WTC11 (cell line): ENCODE data around the gene MACC1. TPM values are rescaled to one million over a fixed set of nuclear protein-coding genes. Genes with fewer than 3 reads are reported as not detected.

Experiments
- ATAC-seq: fragments of 200-7000 bp; cut with Tn5 transposase; 2 replicates; pipeline ENCODE4 v1.10.0; 2021; ENCODE audit warnings: mild to moderate bottlenecking, moderate library complexity
- CTCF ChIA-PET: fragments of 300-600 bp; sonication (Branson Sonifier 250); formaldehyde crosslinking; loops from one replicate; lab custom pipeline; 2021; ENCODE audit warnings: antibody characterized with exemption; lab: Charles Lee
- POLR2A ChIA-PET: fragments of 350-600 bp; sonication (Branson Sonifier 250); formaldehyde crosslinking; loops from one replicate; lab custom pipeline; 2021; ENCODE audit warnings: antibody characterized with exemption; lab: Charles Lee
- DNase-seq: peaks from one replicate; pipeline ENCODE4 v3.0.0; 2021; ENCODE audit warnings: low spot score
- H3K27ac Mint-ChIP-seq: 2 replicates; pipeline ENCODE4 v1.8.0; 2021; ENCODE audit warnings: mixed read lengths
- H3K27me3 Mint-ChIP-seq: 2 replicates; pipeline ENCODE4 v1.8.0; 2021; ENCODE audit warnings: low read depth, mild to moderate bottlenecking, moderate library complexity, mixed read lengths
- H3K36me3 Mint-ChIP-seq: 2 replicates; pipeline ENCODE4 v1.8.0; 2021; ENCODE audit warnings: mixed read lengths
- H3K4me1 Mint-ChIP-seq: 2 replicates; pipeline ENCODE4 v1.8.0; 2022; ENCODE audit warnings: mixed read lengths
- H3K4me3 Mint-ChIP-seq: 2 replicates; pipeline ENCODE4 v1.8.0; 2021; ENCODE audit warnings: mild to moderate bottlenecking, moderate library complexity, mixed read lengths
- H3K9me3 Mint-ChIP-seq: 2 replicates; pipeline ENCODE4 v1.8.0; 2021; ENCODE audit warnings: mixed read lengths
- ARID4B ChIP-seq: sonication (generic); formaldehyde crosslinking; IDR thresholded peaks from 2 replicates; pipeline ENCODE4 v1.8.0; 2023; ENCODE audit warnings: missing genetic modification reagents, mild to moderate bottlenecking, borderline replicate concordance
- CBFB ChIP-seq: sonication (generic); formaldehyde crosslinking; IDR thresholded peaks from 2 replicates; pipeline ENCODE4 v1.8.1; 2022; ENCODE audit warnings: mild to moderate bottlenecking, low read depth, missing genetic modification reagents
- ELF4 ChIP-seq: sonication (generic); formaldehyde crosslinking; IDR thresholded peaks from 2 replicates; pipeline ENCODE4 v1.8.1; 2022; ENCODE audit warnings: low read depth, mild to moderate bottlenecking, moderate library complexity, missing genetic modification reagents
- ETV6 ChIP-seq: sonication (generic); formaldehyde crosslinking; IDR thresholded peaks from 2 replicates; pipeline ENCODE4 v1.8.1; 2022; ENCODE audit warnings: mild to moderate bottlenecking, missing genetic modification reagents
- GABPB1 ChIP-seq: sonication (generic); formaldehyde crosslinking; IDR thresholded peaks from 2 replicates; pipeline ENCODE4 v1.8.1; 2023; ENCODE audit warnings: mild to moderate bottlenecking, missing genetic modification reagents
- JAZF1 ChIP-seq: fragments of 250-450 bp; sonication (Bioruptor Pico); IDR thresholded peaks from 2 replicates; pipeline ENCODE4 v1.9.0; 2021; ENCODE audit warnings: moderate library complexity, mild to moderate bottlenecking, inconsistent platforms
- JUN ChIP-seq: sonication (generic); formaldehyde crosslinking; IDR thresholded peaks from 2 replicates; pipeline ENCODE4 v1.8.0; 2023; ENCODE audit warnings: mild to moderate bottlenecking, missing genetic modification reagents
- KAT7 ChIP-seq: sonication (generic); formaldehyde crosslinking; IDR thresholded peaks from 2 replicates; pipeline ENCODE4 v1.8.1; 2023; ENCODE audit warnings: missing genetic modification reagents, mild to moderate bottlenecking, borderline replicate concordance
- TEAD4 ChIP-seq: sonication (generic); formaldehyde crosslinking; IDR thresholded peaks from 2 replicates; pipeline ENCODE4 v1.8.0; 2022; ENCODE audit warnings: mild to moderate bottlenecking, missing genetic modification reagents
- TP53 ChIP-seq: sonication (generic); formaldehyde crosslinking; IDR thresholded peaks from 2 replicates; pipeline ENCODE4 v1.8.1; 2023; ENCODE audit warnings: mild to moderate bottlenecking, missing genetic modification reagents
- ZBTB21 ChIP-seq: sonication (generic); formaldehyde crosslinking; IDR thresholded peaks from 2 replicates; pipeline ENCODE4 v1.8.1; 2023; ENCODE audit warnings: mild to moderate bottlenecking, missing genetic modification reagents, borderline replicate concordance
- ZNF232 ChIP-seq: sonication (generic); formaldehyde crosslinking; IDR thresholded peaks from 2 replicates; pipeline ENCODE4 v1.8.0; 2022; ENCODE audit warnings: mild to moderate bottlenecking, missing genetic modification reagents
- ZNF263 ChIP-seq: sonication (generic); formaldehyde crosslinking; IDR thresholded peaks from 2 replicates; pipeline ENCODE4 v1.8.1; 2022; ENCODE audit warnings: low read depth, mild to moderate bottlenecking, moderate library complexity, missing genetic modification reagents
- ZNF512 ChIP-seq: sonication (generic); formaldehyde crosslinking; IDR thresholded peaks from 2 replicates; pipeline ENCODE4 v1.8.1; 2022; ENCODE audit warnings: missing genetic modification reagents, borderline replicate concordance
- total RNA-seq: library from RNA; stranded (reverse); gene quantifications from 3 replicates; pipeline ENCODE4 v1.2.3, GENCODE V29; 2021
- TF ChIP-seq, protein P1 (sequence below): sonication (generic); formaldehyde crosslinking; IDR thresholded peaks from 2 replicates; pipeline ENCODE4 v1.8.1; 2022; ENCODE audit warnings: mild to moderate bottlenecking, missing genetic modification reagents, moderate library complexity, borderline replicate concordance
- TF ChIP-seq, protein P2 (sequence below): sonication (generic); formaldehyde crosslinking; IDR thresholded peaks from 2 replicates; pipeline ENCODE4 v1.8.0; 2022; ENCODE audit warnings: missing genetic modification reagents

The MACC1 gene
- total RNA-seq, 1 experiment from 2014 or later, result 14.6 TPM

- TF ChIP-seq ARID4B (CRISPR knock-in tag), result no peak
- TF ChIP-seq, protein P1, sequence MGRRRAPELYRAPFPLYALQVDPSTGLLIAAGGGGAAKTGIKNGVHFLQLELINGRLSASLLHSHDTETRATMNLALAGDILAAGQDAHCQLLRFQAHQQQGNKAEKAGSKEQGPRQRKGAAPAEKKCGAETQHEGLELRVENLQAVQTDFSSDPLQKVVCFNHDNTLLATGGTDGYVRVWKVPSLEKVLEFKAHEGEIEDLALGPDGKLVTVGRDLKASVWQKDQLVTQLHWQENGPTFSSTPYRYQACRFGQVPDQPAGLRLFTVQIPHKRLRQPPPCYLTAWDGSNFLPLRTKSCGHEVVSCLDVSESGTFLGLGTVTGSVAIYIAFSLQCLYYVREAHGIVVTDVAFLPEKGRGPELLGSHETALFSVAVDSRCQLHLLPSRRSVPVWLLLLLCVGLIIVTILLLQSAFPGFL (CRISPR knock-in tag), result no peak
- TF ChIP-seq, protein P2, sequence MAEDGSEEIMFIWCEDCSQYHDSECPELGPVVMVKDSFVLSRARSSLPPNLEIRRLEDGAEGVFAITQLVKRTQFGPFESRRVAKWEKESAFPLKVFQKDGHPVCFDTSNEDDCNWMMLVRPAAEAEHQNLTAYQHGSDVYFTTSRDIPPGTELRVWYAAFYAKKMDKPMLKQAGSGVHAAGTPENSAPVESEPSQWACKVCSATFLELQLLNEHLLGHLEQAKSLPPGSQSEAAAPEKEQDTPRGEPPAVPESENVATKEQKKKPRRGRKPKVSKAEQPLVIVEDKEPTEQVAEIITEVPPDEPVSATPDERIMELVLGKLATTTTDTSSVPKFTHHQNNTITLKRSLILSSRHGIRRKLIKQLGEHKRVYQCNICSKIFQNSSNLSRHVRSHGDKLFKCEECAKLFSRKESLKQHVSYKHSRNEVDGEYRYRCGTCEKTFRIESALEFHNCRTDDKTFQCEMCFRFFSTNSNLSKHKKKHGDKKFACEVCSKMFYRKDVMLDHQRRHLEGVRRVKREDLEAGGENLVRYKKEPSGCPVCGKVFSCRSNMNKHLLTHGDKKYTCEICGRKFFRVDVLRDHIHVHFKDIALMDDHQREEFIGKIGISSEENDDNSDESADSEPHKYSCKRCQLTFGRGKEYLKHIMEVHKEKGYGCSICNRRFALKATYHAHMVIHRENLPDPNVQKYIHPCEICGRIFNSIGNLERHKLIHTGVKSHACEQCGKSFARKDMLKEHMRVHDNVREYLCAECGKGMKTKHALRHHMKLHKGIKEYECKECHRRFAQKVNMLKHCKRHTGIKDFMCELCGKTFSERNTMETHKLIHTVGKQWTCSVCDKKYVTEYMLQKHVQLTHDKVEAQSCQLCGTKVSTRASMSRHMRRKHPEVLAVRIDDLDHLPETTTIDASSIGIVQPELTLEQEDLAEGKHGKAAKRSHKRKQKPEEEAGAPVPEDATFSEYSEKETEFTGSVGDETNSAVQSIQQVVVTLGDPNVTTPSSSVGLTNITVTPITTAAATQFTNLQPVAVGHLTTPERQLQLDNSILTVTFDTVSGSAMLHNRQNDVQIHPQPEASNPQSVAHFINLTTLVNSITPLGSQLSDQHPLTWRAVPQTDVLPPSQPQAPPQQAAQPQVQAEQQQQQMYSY, result no peak
- no peak for TF ChIP-seq ZNF263 (CRISPR knock-in tag)
- TF ChIP-seq TEAD4 (CRISPR knock-in tag), result no peak
- no peak for TF ChIP-seq CBFB (CRISPR knock-in tag)
- TF ChIP-seq TP53, result no peak
- no peak for TF ChIP-seq ELF4 (CRISPR knock-in tag)
Observed at GRCh38 chr7:20144801-20145200, 72.4 kb downstream of the MACC1 start (continued).

DNA sequence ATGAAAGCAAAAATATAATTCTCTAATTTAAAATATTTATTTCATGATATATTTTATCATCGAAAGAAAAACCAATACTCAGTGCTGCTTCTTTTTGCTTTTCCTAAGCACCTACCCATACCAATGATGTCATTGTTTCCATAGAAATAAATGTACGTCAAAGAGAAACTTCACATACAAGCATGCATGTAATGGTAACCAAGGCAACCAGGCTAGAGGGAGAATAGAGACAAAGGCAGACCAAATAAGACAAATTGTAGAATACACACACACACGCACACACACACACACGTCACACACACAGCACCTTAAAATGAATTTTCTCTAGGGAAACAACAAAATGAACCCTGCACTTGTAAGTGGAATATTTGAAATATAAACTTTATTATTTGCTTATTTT is 75.5 kb downstream of the MACC1 start:
- Mint-ChIP-seq H3K4me1 (peaks cover 11% of the 10 kb centered on the region), H3K27ac (0 out of 2 replicates have a peak overlapping the region, but pooled peaks have one; percentile 35), H3K9me3 (peaks cover 3% of the 10 kb centered on the region; the same call in 1 of the 2 replicates), H3K4me3 (no peak overlapping the region), H3K36me3 (peaks cover 25% of the 10 kb centered on the region), H3K27me3 (no peaks in the 10 kb centered on the region)
- ChIA-PET CTCF (no interaction called here), POLR2A (no interaction called here)
- TF ChIP-seq KAT7 (CRISPR knock-in tag), result no peak
- TF ChIP-seq JAZF1, result no peak
- ATAC-seq, result no peak
- DNase-seq, result no peak

GRCh38 chr7:20141002-20141345 is 76.2 kb downstream of the MACC1 start:
- ATAC-seq (no peak), DNase-seq (no peak)
- ChIA-PET POLR2A (no interaction called here), CTCF (no interaction called here)
- H3K27ac Mint-ChIP-seq, result peak overlapping the region; percentile 48
- peaks cover 25% of the 10 kb centered on the region for H3K36me3 Mint-ChIP-seq
- H3K4me1 Mint-ChIP-seq, result peaks cover 11% of the 10 kb centered on the region
- peaks cover 3% of the 10 kb centered on the region; the same call in 1 of the 2 replicates for H3K9me3 Mint-ChIP-seq
- H3K27me3 Mint-ChIP-seq, result no peaks in the 10 kb centered on the region
- no peak overlapping the region for H3K4me3 Mint-ChIP-seq
- TF ChIP-seq ZNF512 (CRISPR knock-in tag), result no peak
- no peak for TF ChIP-seq GABPB1
- TF ChIP-seq ZNF232 (CRISPR knock-in tag), result no peak
- no peak for TF ChIP-seq JUN
- TF ChIP-seq, protein P2, result no peak
- TF ChIP-seq ZBTB21 (CRISPR knock-in tag), result no peak
- no peak for TF ChIP-seq ETV6 (CRISPR knock-in tag)
- TF ChIP-seq CBFB (CRISPR knock-in tag), result no peak
